GM21360 (cell line): Measurements from ENCODE around the gene AKT1S1.

Source experiments
- ATAC-seq: cut with Tn5 transposase; IDR thresholded peaks from one replicate; pipeline ENCODE4 v1.9.1; 2021; ENCODE audit warnings: mild to moderate bottlenecking, moderate library complexity; ENCODE audit not compliant: unreplicated experiment

Gene AKT1S1

DNA sequence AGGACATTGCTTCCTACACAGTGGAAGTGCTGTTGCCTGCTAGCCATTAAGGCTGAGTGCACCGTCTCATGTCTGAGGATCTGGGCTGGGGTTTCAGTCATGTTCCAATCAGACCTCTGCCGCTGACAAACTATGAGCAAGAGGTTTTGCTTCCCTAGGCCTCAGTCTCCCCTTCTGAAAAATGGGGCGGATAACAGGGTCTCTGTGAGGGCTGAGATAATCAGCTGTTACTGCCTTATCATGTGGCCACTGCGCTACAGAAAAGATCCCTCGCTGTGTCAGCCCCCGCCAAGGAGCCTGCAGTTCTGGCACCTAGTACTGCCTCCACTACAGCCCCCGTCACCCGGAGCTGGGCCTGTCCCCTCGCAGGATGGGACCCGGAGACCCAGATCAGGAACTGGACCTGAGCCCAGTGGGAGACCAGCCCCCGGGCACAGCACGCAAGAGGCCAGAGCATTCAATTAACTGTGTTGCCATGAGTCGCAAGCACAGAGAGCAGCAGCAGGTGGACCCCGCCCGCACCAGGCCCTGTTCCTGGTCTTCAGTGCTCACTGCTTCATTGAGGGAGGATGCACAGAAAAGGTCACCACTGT is 6.8 kb downstream of the AKT1S1 start:
- no peak for ATAC-seq

- peak; percentile 60 for ATAC-seq
Measured at GRCh38 chr19:49869484-49870308, 7.5 kb downstream of the AKT1S1 start.

GRCh38 chr19:49869009-49869483 is 8.1 kb downstream of the AKT1S1 start:
- peak; percentile 4 for ATAC-seq

DNA sequence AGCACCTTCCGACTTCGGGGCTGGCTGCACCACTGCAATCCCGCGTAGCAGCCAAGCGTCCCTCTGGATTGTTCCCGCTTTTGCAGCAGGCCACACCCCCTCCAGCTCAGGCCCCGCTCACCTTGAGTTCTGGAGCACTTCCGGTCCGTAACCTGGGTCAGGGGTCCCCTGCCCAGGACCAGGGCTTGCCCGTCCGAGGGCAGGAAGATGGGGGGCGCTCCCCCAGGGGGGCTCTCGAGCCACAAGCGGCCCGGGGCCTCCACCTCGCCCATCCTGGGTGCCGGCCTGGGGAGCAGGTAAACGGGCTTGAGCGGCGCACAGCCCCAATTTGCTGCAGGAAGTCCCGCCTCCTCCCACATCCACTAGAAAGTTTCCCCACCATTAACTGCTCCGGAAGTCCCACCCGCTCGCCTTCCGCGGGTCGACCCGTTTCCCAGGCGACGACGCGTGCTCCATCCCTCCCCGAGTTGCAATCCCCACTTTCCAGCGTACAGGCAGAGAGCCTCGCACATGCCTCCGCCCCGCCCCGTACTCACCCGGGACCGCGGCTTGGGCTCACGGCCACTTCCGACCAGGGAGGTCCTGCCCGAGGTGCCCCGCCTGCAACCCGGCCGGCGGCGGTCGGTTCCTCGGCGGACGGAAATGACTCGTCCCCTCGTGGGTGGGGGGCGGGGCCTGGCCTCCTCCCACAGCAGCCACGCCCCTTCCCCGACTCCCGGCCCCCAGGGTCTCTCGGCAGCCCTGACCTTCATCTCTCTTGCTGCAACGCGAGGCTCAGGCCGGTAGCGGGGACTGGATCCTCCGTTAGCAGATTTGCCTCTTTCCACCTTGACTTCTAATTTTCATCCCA is 10.0 kb downstream of the AKT1S1 start, which contains the start of gene PNKP:
Gene PNKP, minus strand, starts transcription at position 644 of the 850 bp plus-strand sequence. Its CDS starts 372 bp downstream, at position 272.
- peak; percentile 31 for ATAC-seq

- no peak for ATAC-seq
Measured at GRCh38 chr19:49864890-49865289, 12.3 kb downstream of the AKT1S1 start.

GRCh38 chr19:49863935-49864320 is 13.2 kb downstream of the AKT1S1 start:
- ATAC-seq = no peak

- ATAC-seq = no peak
Measured at GRCh38 chr19:49863254-49863934, 13.8 kb downstream of the AKT1S1 start.

- ATAC-seq = no peak
Measured at GRCh38 chr19:49862391-49863253, 14.5 kb downstream of the AKT1S1 start.

DNA sequence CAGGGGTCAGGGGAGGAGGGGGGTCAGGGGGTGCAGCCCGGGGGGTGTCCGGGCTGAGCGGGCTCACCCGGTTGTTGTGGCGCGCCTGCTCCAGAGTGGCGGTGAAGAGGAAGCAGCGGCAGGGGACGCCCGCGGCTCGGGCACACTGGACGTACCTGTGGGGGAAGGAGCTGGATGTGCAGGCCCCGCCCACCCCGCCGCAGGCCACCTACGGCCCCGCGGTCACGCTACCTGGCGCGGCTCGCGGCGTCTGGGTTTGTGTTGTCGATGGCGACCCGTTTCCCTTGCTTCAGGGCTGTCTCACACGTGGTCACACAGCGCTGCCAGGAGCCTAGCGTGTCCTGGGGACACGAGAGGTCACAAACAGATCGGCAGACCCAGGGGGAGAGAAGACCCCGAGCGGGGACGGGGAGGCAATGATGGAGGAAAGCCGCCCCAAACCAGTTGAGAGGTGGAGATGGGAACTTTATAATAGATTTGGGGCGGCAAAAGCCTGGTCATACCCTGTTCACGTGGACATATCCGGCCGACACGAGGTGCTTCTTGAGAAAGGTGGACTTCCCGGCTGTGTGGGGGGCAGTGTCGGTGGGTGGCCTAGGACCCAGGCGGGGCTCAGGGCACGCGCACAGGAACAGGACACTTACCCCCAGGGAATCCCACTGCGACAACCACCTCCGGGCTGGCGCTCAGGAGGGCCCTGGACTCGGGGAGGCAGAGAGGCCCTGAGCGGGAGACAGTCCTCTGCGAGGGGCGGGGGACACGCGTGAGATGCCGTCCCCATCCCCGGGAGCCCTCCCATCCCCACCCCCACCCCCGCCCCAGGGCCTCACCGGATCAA is 15.4 kb downstream of the AKT1S1 start:
- ATAC-seq = no peak

- ATAC-seq = no peak
Measured at GRCh38 chr19:49861107-49861506, 16.0 kb downstream of the AKT1S1 start.

DNA sequence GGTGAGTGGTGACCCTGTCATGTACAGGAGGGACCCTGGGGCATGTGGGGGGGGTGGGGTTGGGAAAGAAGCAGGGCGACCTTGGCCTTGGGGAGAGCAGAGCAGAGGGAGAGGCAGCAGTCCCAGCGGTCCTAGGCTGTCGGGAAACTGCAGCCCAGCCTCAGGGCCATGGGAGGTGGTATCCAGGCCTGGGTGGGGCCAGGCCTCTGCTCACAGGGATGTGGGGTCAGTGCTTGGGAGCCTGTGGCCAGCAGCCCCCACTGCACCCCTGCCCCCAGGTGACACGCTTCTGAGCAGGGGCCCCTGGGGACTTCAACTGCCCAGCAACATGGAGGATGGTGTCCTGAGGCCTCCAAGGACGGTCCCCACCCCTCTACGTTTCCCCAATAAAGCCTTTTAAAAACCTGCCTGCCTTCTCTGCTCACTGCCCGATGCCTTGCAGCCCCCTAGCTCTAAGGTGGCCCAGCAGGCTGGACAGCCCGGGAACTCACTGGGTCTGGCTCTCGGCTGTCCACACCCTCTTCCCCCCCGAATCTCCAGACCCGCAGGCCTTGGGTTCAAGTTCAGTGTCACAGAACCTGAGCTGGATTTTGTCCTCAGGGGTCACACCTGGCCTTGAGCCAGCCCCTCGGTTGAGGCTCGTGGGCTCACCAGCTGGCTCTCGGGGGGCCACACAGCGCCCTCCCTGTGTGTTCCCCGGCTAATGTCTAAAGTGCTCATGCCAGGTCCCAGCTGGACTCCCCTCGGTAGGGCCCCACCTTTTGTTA is 16.6 kb downstream of the AKT1S1 start:
- no peak for ATAC-seq

DNA sequence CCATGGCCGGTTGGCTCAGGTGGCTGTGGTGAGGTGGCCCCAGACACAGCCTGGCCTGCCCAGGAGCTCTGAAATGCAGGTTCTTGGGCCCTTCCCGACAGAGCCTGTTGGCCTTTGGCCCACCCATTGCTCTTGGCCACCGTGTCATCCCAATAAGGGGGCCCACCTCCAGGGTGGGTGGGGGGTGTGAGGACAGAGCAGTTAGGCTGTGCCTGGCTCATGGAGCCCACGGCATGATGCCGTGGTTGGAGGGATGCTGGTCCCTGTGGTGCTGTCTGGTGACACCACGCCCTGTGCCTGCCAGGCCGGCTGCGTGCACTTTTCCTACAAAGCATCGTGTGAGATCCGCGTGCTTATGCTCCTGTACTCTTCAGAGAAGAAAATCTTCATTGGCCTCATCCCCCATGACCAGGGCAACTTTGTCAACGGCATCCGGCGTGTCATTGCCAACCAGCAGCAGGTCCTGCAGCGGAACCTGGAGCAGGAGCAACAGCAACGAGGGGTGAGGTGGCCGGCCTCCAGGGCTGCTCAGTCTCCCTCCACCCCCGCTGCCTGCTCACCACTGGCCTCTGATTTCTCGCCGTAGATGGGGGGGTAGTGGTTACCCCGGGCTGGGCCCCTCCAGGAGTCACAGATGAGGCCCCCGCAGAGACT is 17.3 kb downstream of the AKT1S1 start:
- no peak for ATAC-seq

GRCh38 chr19:49858088-49858985 is 18.8 kb downstream of the AKT1S1 start:
- ATAC-seq = no peak

DNA sequence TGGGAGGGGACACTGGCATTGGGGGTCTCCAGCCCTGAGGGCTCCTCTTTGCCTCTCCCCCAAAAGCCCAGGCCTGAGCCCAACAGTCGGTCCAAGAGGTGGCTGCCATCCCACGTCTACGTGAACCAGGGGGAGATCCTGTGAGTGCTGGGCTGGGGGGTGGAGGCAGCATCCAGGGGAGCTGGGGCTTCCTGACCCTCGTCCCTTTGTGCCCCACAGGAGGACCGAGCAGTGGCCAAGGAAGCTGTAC is 19.4 kb downstream of the AKT1S1 start:
- ATAC-seq = no peak

- no peak for ATAC-seq
Measured at GRCh38 chr19:49857061-49857837, 19.9 kb downstream of the AKT1S1 start.

DNA sequence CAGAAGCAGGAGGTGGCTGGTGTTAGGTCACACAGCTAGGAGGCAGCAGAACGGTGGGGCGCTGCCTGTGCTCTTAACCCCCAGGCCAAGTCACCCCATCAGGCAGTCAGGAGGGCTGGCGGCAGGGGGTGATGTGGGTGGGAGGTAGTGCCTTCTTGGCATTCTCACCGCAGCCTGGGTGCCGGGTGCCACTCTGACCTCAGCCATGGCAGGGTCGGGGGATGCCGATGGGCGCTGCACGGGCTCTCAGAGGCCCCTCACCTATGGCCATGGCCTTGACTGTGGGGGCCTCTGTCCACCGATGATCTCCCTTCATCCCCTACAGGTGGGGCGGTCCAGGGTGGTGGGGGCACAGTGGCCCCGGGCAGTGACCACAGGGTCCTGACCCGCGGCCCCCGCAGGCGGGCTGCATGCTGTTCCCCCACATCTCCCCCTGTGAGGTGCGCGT is 20.6 kb downstream of the AKT1S1 start:
- no peak for ATAC-seq
